Endothelial cell of umbilical vein (primary cell): ENCODE results near the gene BGN.

ENCODE experiments used
- EZH2 ChIP-seq: IDR thresholded peaks from 2 replicates; pipeline ENCODE4 v1.6.1; 2012; ENCODE audit warnings: borderline replicate concordance, low read depth, mild to moderate bottlenecking, moderate library complexity, low read length, inconsistent platforms; ENCODE audit not compliant: severe bottlenecking
- MYC ChIP-seq: IDR thresholded peaks from one replicate; pipeline ENCODE4 v1.6.1; 2011; ENCODE audit warnings: mild to moderate bottlenecking, low read depth, low read length
- POLR2A ChIP-seq: IDR thresholded peaks from 2 replicates; pipeline ENCODE4 v1.6.1; 2012; ENCODE audit warnings: low read depth, mild to moderate bottlenecking, control low read depth, low read length
- POLR2AphosphoS5 ChIP-seq: IDR thresholded peaks from 2 replicates; pipeline ENCODE4 v1.6.1; 2012; ENCODE audit warnings: low read depth, mild to moderate bottlenecking, control low read depth, low read length, moderate library complexity; ENCODE audit not compliant: insufficient read depth
- TF ChIP-seq, protein P1 (sequence below), 2 donors: IDR thresholded peaks; 1 replicate in 1 of 2; 2 replicates in 1 of 2; pipeline ENCODE4 v1.5.1; 2011; ENCODE audit warnings: low read length in 2 of 2, mild to moderate bottlenecking in 2 of 2, moderate library complexity in 2 of 2, control low read depth in 1 of 2, inconsistent platforms in 1 of 2, low read depth in 1 of 2; ENCODE audit not compliant: insufficient read depth in 1 of 2; ENCODE audit errors: extremely low read depth in 1 of 2

GRCh38 chrX:153448556-153449367 lies 46.0 kb upstream of the BGN start:
- TF ChIP-seq, protein P1, sequence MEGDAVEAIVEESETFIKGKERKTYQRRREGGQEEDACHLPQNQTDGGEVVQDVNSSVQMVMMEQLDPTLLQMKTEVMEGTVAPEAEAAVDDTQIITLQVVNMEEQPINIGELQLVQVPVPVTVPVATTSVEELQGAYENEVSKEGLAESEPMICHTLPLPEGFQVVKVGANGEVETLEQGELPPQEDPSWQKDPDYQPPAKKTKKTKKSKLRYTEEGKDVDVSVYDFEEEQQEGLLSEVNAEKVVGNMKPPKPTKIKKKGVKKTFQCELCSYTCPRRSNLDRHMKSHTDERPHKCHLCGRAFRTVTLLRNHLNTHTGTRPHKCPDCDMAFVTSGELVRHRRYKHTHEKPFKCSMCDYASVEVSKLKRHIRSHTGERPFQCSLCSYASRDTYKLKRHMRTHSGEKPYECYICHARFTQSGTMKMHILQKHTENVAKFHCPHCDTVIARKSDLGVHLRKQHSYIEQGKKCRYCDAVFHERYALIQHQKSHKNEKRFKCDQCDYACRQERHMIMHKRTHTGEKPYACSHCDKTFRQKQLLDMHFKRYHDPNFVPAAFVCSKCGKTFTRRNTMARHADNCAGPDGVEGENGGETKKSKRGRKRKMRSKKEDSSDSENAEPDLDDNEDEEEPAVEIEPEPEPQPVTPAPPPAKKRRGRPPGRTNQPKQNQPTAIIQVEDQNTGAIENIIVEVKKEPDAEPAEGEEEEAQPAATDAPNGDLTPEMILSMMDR (IDR thresholded peaks at IDR 0.05; ENCODE audit: extremely low read depth in 1 of 2, insufficient read depth in 1 of 2, low read depth in 1 of 2, low read length in 2 of 2) = no peak
- TF ChIP-seq EZH2 (no peak), POLR2A (no peak), POLR2AphosphoS5 (no peak), MYC (no peak)
